Activated naive CD4-positive, alpha-beta T cell treated with anti-CD3 and anti-CD28 coated beads, Interleukin-2, amount 10 ng/mL, durations not matched to agents 7 days and 5 days (primary cell): ENCODE measurements around the gene SMG6.
A peak's percentile ranks its signal among the peaks of the same experiment; 100 is the strongest.

Experiments used
- CTCF ChIA-PET: fragments of 350-600 bp; sonication (Branson Sonifier 250); formaldehyde crosslinking; loops from one replicate; lab custom pipeline; 2021; ENCODE audit warnings: antibody characterized with exemption; lab: Charles Lee
- DNase-seq: peaks from one replicate; pipeline ENCODE4 v3.0.0-alpha.2; 2020
- H3K27ac Mint-ChIP-seq: one replicate; pipeline ENCODE4 v1.8.0; 2021; ENCODE audit warnings: mild to moderate bottlenecking, moderate library complexity, mixed read lengths
- H3K27me3 Mint-ChIP-seq: one replicate; pipeline ENCODE4 v1.8.0; 2021; ENCODE audit warnings: mild to moderate bottlenecking, mixed read lengths
- H3K36me3 Mint-ChIP-seq: one replicate; pipeline ENCODE4 v1.8.0; 2021; ENCODE audit warnings: mixed read lengths
- H3K4me1 Mint-ChIP-seq: one replicate; pipeline ENCODE4 v1.8.0; 2021; ENCODE audit warnings: mixed read lengths
- H3K4me3 Mint-ChIP-seq: one replicate; pipeline ENCODE4 v1.8.0; 2021; ENCODE audit warnings: mild to moderate bottlenecking, moderate library complexity, mixed read lengths
- H3K9me3 Mint-ChIP-seq: one replicate; pipeline ENCODE4 v1.8.0; 2021; ENCODE audit warnings: mixed read lengths

Gene SMG6

GRCh38 chr17:2303204-2304188, at the start of gene SMG6, which contains the start of gene SRR:
TSS of gene SMG6 (minus strand) at chr17:2303785. CDS start at chr17:2303720, 65 bp downstream.
TSS of gene SRR (plus strand) at chr17:2303950. CDS start at chr17:2315561, 11,611 bp downstream.
- peak; percentile 95 for DNase-seq
- Mint-ChIP-seq H3K9me3 (no peaks in the 10 kb centered on the region), H3K36me3 (peaks cover 38% of the 10 kb centered on the region), H3K27ac (peak within 1 kb of the TSS; percentile 91), H3K4me3 (peak within 1 kb of the TSS; percentile 95), H3K27me3 (no peaks in the 10 kb centered on the region), H3K4me1 (peaks cover 56% of the 10 kb centered on the region)
- CTCF ChIA-PET, result interaction anchor here (1.2 to 1.7 kb wide), 3 partner anchors 19 to 249 kb away, joined by 3 to 5 read pairs (median 3); partner anchors contain the start of gene HIC1

GRCh38 chr17:2351269-2351668, 47.7 kb upstream of the SMG6 start:
- Mint-ChIP-seq H3K9me3 (no peaks in the 10 kb centered on the region), H3K27ac (no peak overlapping the region), H3K36me3 (no peaks in the 10 kb centered on the region), H3K4me1 (peaks cover 24% of the 10 kb centered on the region), H3K27me3 (no peaks in the 10 kb centered on the region), H3K4me3 (no peak overlapping the region)
- DNase-seq, result no peak
- CTCF ChIA-PET, result interaction anchor here (0.8 to 3.8 kb wide), 3 partner anchors 13 to 65 kb away, joined by 3 to 15 read pairs (median 4); partner anchors contain the start of gene TSR1

- Mint-ChIP-seq H3K27me3 (no peaks in the 10 kb centered on the region), H3K4me1 (peaks cover 13% of the 10 kb centered on the region), H3K4me3 (no peak overlapping the region), H3K27ac (no peak overlapping the region), H3K9me3 (no peaks in the 10 kb centered on the region), H3K36me3 (peaks cover 8% of the 10 kb centered on the region)
- no peak for DNase-seq
- CTCF ChIA-PET, result interaction anchor here (0.8 kb wide), 1 partner anchor 12 kb away, joined by 3 read pairs; the partner anchor contains the start of gene TSR1
These were observed 44.5 kb upstream of the SMG6 start for GRCh38 chr17:2347805-2348685.

GRCh38 chr17:2346475-2346874, 42.9 kb upstream of the SMG6 start:
- Mint-ChIP-seq H3K9me3 (no peaks in the 10 kb centered on the region), H3K27me3 (no peaks in the 10 kb centered on the region), H3K4me1 (peaks cover 11% of the 10 kb centered on the region), H3K36me3 (peaks cover 11% of the 10 kb centered on the region), H3K27ac (no peak overlapping the region), H3K4me3 (no peak overlapping the region)
- CTCF ChIA-PET, result no interaction called here
- DNase-seq, result no peak

GRCh38 chr17:2344528-2344927, 40.9 kb upstream of the SMG6 start:
- peaks cover 11% of the 10 kb centered on the region for H3K36me3 Mint-ChIP-seq
- CTCF ChIA-PET, result interaction anchor here (1.2 kb wide), 1 partner anchor 8 kb away, joined by 3 read pairs; no protein-coding TSS in a partner anchor
- no peak overlapping the region for H3K4me3 Mint-ChIP-seq
- no peak for DNase-seq
- H3K27ac Mint-ChIP-seq, result no peak overlapping the region
- H3K4me1 Mint-ChIP-seq, result peaks cover 13% of the 10 kb centered on the region
- no peaks in the 10 kb centered on the region for H3K27me3 Mint-ChIP-seq
- no peaks in the 10 kb centered on the region for H3K9me3 Mint-ChIP-seq

- no peak overlapping the region for H3K27ac Mint-ChIP-seq
These were observed 39.8 kb upstream of the SMG6 start for GRCh38 chr17:2343421-2343820.

GRCh38 chr17:2338315-2338657, 34.7 kb upstream of the SMG6 start:
- CTCF ChIA-PET, result interaction anchor here (0.5 to 1.8 kb wide), 5 partner anchors 13 to 540 kb away, joined by 3 to 8 read pairs (median 4); partner anchors contain the start of gene HIC1
- Mint-ChIP-seq H3K4me3 (peak overlapping the region; percentile 70), H3K27me3 (no peaks in the 10 kb centered on the region), H3K36me3 (peaks cover 14% of the 10 kb centered on the region), H3K27ac (peak overlapping the region; percentile 58), H3K4me1 (peaks cover 41% of the 10 kb centered on the region), H3K9me3 (no peaks in the 10 kb centered on the region)
- DNase-seq, result peak; percentile 27

More at GRCh38 chr17:2343421-2343820, 39.8 kb upstream of the SMG6 start:
- H3K36me3 Mint-ChIP-seq, result peaks cover 11% of the 10 kb centered on the region
- peaks cover 16% of the 10 kb centered on the region for H3K4me1 Mint-ChIP-seq
- no peak for DNase-seq
- H3K9me3 Mint-ChIP-seq, result no peaks in the 10 kb centered on the region
- H3K27me3 Mint-ChIP-seq, result no peaks in the 10 kb centered on the region
- H3K4me3 Mint-ChIP-seq, result no peak overlapping the region
- CTCF ChIA-PET, result no interaction called here

GRCh38 chr17:2337544-2338314, 34.1 kb upstream of the SMG6 start:
- Mint-ChIP-seq H3K4me1 (peaks cover 36% of the 10 kb centered on the region), H3K27ac (peak overlapping the region; percentile 96), H3K27me3 (no peaks in the 10 kb centered on the region), H3K36me3 (peaks cover 13% of the 10 kb centered on the region), H3K9me3 (no peaks in the 10 kb centered on the region), H3K4me3 (peak overlapping the region; percentile 97)
- CTCF ChIA-PET, result interaction anchor here (0.5 to 1.8 kb wide), 5 partner anchors 13 to 540 kb away, joined by 3 to 8 read pairs (median 4); partner anchors contain the start of gene HIC1
- peak; percentile 71 for DNase-seq

GRCh38 chr17:2336852-2337543, 33.4 kb upstream of the SMG6 start, which contains the start of gene SGSM2:
TSS of gene SGSM2 (plus strand) at chr17:2337501. CDS start at chr17:2337689, 188 bp downstream.
- no peaks in the 10 kb centered on the region for H3K9me3 Mint-ChIP-seq
- H3K27ac Mint-ChIP-seq, result peak within 1 kb of the TSS; percentile 96
- CTCF ChIA-PET, result interaction anchor here (1.0 to 2.8 kb wide), 8 partner anchors 11 to 616 kb away, joined by 3 to 15 read pairs (median 4); partner anchors contain the start of gene HIC1
- DNase-seq, result peak; percentile 83
- H3K27me3 Mint-ChIP-seq, result no peaks in the 10 kb centered on the region
- peak within 1 kb of the TSS; percentile 97 for H3K4me3 Mint-ChIP-seq
- H3K36me3 Mint-ChIP-seq, result peaks cover 13% of the 10 kb centered on the region
- H3K4me1 Mint-ChIP-seq, result peaks cover 36% of the 10 kb centered on the region

- peaks cover 10% of the 10 kb centered on the region for H3K36me3 Mint-ChIP-seq
- peak within 1 kb of the TSS; percentile 97 for H3K4me3 Mint-ChIP-seq
- H3K9me3 Mint-ChIP-seq, result no peaks in the 10 kb centered on the region
- peak within 1 kb of the TSS; percentile 96 for H3K27ac Mint-ChIP-seq
- CTCF ChIA-PET, result interaction anchor here (1.0 to 2.8 kb wide), 8 partner anchors 12 to 615 kb away, joined by 3 to 15 read pairs (median 4); partner anchors contain the start of gene HIC1
- peak; percentile 94 for DNase-seq
- H3K27me3 Mint-ChIP-seq, result no peaks in the 10 kb centered on the region
- peaks cover 33% of the 10 kb centered on the region for H3K4me1 Mint-ChIP-seq
These were observed 32.7 kb upstream of the SMG6 start, which contains the start of gene TSR1 for GRCh38 chr17:2336215-2336851. TSS of gene TSR1 (minus strand) at chr17:2336457. CDS start at chr17:2336427, 30 bp downstream.

- Mint-ChIP-seq H3K9me3 (no peaks in the 10 kb centered on the region), H3K27ac (peak overlapping the region; percentile 96)
- CTCF ChIA-PET, result interaction anchor here (1.0 to 2.8 kb wide), 8 partner anchors 12 to 615 kb away, joined by 3 to 15 read pairs (median 4); partner anchors contain the start of gene HIC1
These were observed 32.2 kb upstream of the SMG6 start for GRCh38 chr17:2335726-2336214.

More at GRCh38 chr17:2335726-2336214, 32.2 kb upstream of the SMG6 start:
- no peaks in the 10 kb centered on the region for H3K27me3 Mint-ChIP-seq
- peaks cover 33% of the 10 kb centered on the region for H3K4me1 Mint-ChIP-seq
- peaks cover 10% of the 10 kb centered on the region for H3K36me3 Mint-ChIP-seq
- peak; percentile 27 for DNase-seq
- H3K4me3 Mint-ChIP-seq, result peak overlapping the region; percentile 97
